DOHH2 (cell line): ENCODE measurements around the gene NOTCH4.

ENCODE experiments used
- EZH2phosphoT487 ChIP-seq: fragments of 200-600 bp; sonication (generic); IDR thresholded peaks from 2 replicates; pipeline ENCODE4 v1.6.1; 2017; ENCODE audit warnings: borderline replicate concordance, mild to moderate bottlenecking, antibody characterized with exemption, low read length, moderate library complexity, mixed read lengths
- TF ChIP-seq, protein P1 (sequence below): fragments of 200-600 bp; sonication (generic); IDR thresholded peaks from one replicate; pipeline ENCODE4 v1.5.1; 2014; ENCODE audit warnings: antibody characterized with exemption, mild to moderate bottlenecking, low read depth, low read length; ENCODE audit not compliant: poor library complexity, severe bottlenecking

DNA sequence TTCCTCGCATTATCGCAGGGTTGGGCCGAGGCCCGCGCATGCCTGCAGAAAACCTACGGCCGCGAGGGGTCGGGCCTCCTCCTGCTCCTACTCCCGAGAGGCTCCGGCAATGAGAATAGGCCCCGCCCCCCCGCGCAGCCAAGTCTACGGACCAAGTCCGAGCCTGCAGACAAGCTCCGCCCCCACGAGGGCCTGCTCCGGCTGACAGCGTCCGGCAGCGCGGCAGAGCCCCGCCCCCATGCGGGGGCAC, 28.3 kb downstream of the NOTCH4 start:
- TF ChIP-seq, protein P1, sequence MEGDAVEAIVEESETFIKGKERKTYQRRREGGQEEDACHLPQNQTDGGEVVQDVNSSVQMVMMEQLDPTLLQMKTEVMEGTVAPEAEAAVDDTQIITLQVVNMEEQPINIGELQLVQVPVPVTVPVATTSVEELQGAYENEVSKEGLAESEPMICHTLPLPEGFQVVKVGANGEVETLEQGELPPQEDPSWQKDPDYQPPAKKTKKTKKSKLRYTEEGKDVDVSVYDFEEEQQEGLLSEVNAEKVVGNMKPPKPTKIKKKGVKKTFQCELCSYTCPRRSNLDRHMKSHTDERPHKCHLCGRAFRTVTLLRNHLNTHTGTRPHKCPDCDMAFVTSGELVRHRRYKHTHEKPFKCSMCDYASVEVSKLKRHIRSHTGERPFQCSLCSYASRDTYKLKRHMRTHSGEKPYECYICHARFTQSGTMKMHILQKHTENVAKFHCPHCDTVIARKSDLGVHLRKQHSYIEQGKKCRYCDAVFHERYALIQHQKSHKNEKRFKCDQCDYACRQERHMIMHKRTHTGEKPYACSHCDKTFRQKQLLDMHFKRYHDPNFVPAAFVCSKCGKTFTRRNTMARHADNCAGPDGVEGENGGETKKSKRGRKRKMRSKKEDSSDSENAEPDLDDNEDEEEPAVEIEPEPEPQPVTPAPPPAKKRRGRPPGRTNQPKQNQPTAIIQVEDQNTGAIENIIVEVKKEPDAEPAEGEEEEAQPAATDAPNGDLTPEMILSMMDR = no peak
- no peak for TF ChIP-seq EZH2phosphoT487
